Stimulated activated CD4-positive, alpha-beta T cell treated with anti-CD3 and anti-CD28 coated beads, Interleukin-4, amount 100 ng/mL, for 1 hour (primary cell): ENCODE data around the gene MRPS23.

ENCODE experiments used
- DNase-seq: peaks from one replicate; pipeline ENCODE4 v3.0.0-alpha.2; 2020

MRPS23 gene

GRCh38 chr17:57877803-57878377 lies 28.0 kb upstream of the MRPS23 start:
- no peak for DNase-seq

- no peak for DNase-seq
Observed at GRCh38 chr17:57876866-57877237, 27.0 kb upstream of the MRPS23 start.

GRCh38 chr17:57876023-57876865 lies 26.4 kb upstream of the MRPS23 start:
- no peak for DNase-seq

GRCh38 chr17:57875290-57876022 lies 25.6 kb upstream of the MRPS23 start:
- DNase-seq = no peak

GRCh38 chr17:57874434-57875289 lies 24.8 kb upstream of the MRPS23 start:
- peak; percentile 38 for DNase-seq

- no peak for DNase-seq
Observed at GRCh38 chr17:57874058-57874419, 24.2 kb upstream of the MRPS23 start.

GRCh38 chr17:57873261-57874057 lies 23.6 kb upstream of the MRPS23 start:
- no peak for DNase-seq

GRCh38 chr17:57872536-57872935 lies 22.7 kb upstream of the MRPS23 start:
- DNase-seq = no peak

- DNase-seq = no peak
Observed at GRCh38 chr17:57871863-57872262, 22.0 kb upstream of the MRPS23 start.

- no peak for DNase-seq
Observed at GRCh38 chr17:57871155-57871554, 21.3 kb upstream of the MRPS23 start.

GRCh38 chr17:57870283-57870635 lies 20.4 kb upstream of the MRPS23 start:
- no peak for DNase-seq

GRCh38 chr17:57869617-57870282 lies 19.9 kb upstream of the MRPS23 start:
- DNase-seq = no peak

- DNase-seq = no peak
Observed at GRCh38 chr17:57868910-57869616, 19.2 kb upstream of the MRPS23 start.

- DNase-seq = peak; percentile 16
Observed at GRCh38 chr17:57868007-57868909, 18.4 kb upstream of the MRPS23 start.

- no peak for DNase-seq
Observed at GRCh38 chr17:57867126-57867525, 17.3 kb upstream of the MRPS23 start.

GRCh38 chr17:57866723-57867122 lies 16.9 kb upstream of the MRPS23 start:
- no peak for DNase-seq

- no peak for DNase-seq
Observed at GRCh38 chr17:57866319-57866718, 16.5 kb upstream of the MRPS23 start.

- DNase-seq = no peak
Observed at GRCh38 chr17:57864273-57864672, 14.4 kb upstream of the MRPS23 start.

GRCh38 chr17:57862694-57863667 lies 13.1 kb upstream of the MRPS23 start:
- DNase-seq = no peak
